H1 (cell line): Measurements from ENCODE around the gene HIPK3. TPM values are rescaled to one million over a fixed set of nuclear protein-coding genes. Genes with fewer than 3 reads are reported as not detected.

Source experiments
- CTCF ChIA-PET: fragments of 300-600 bp; sonication (Branson Sonifier 250); formaldehyde crosslinking; loops from one replicate; lab custom pipeline; 2021; ENCODE audit not compliant: partially characterized antibody; lab: Charles Lee
- POLR2A ChIA-PET: fragments of 300-600 bp; sonication (Branson Sonifier 250); formaldehyde crosslinking; loops from one replicate; lab custom pipeline; 2021; ENCODE audit warnings: inconsistent platforms; ENCODE audit not compliant: partially characterized antibody; lab: Charles Lee
- DNase-seq, 2 experiments: peaks; one replicate each; pipeline versions ENCODE4 v3.0.0 to v3.0.0-alpha.2; 2010 to 2022; ENCODE audit warnings: low spot score in 2 of 2, low read depth in 1 of 2, mixed read lengths in 1 of 2
- FAIRE-seq: peaks from 2 replicates; lab custom pipeline; 2011; peaks lifted over from hg19 to GRCh38; lab: Jason Lieb, UNC
- H2AFZ ChIP-seq: 2 replicates; pipeline ENCODE4 v1.8.1; 2012; ENCODE audit warnings: low read length, inconsistent platforms
- H2AK5ac ChIP-seq: 2 replicates; pipeline ENCODE4 v1.6.1; 2013; ENCODE audit warnings: low read depth, low read length
- H2BK120ac ChIP-seq: replicated peaks from 2 replicates; pipeline ENCODE3; 2013; ENCODE audit warnings: low read depth, low read length, inconsistent platforms
- H2BK12ac ChIP-seq: 2 replicates; pipeline ENCODE4 v1.6.1; 2013; ENCODE audit warnings: low read depth, low read length
- H2BK15ac ChIP-seq: 2 replicates; pipeline ENCODE4 v1.6.1; 2013; ENCODE audit warnings: low read length
- H2BK20ac ChIP-seq: 2 replicates; pipeline ENCODE4 v1.6.1; 2013; ENCODE audit warnings: low read length
- H2BK5ac ChIP-seq: 2 replicates; pipeline ENCODE4 v1.6.1; 2013; ENCODE audit warnings: low read depth, low read length
- H3K14ac ChIP-seq: 2 replicates; pipeline ENCODE4 v1.6.1; 2013; ENCODE audit warnings: inconsistent platforms; ENCODE audit not compliant: insufficient read length
- H3K18ac ChIP-seq: 2 replicates; pipeline ENCODE4 v1.6.1; 2013; ENCODE audit warnings: low read length; ENCODE audit errors: extremely low read depth
- H3K23ac ChIP-seq: 2 replicates; pipeline ENCODE4 v1.6.1; 2013; ENCODE audit warnings: inconsistent platforms; ENCODE audit not compliant: insufficient read length
- H3K23me2 ChIP-seq: 2 replicates; pipeline ENCODE4 v1.6.1; 2013; ENCODE audit warnings: low read depth, low read length
- H3K27ac ChIP-seq: 2 replicates; pipeline ENCODE4 v1.6.1; 2011; ENCODE audit warnings: low read depth, low read length, inconsistent platforms
- H3K27me3 ChIP-seq, 4 experiments: replicated peaks in 1 of 4; 1 replicate in 1 of 4; 2 replicates in 3 of 4; pipeline versions ENCODE4 v1.6.1 to v1.8.1; 2011 to 2013; ENCODE audit warnings: low read length in 3 of 4, mild to moderate bottlenecking in 3 of 4, inconsistent platforms in 2 of 4, mixed read lengths in 2 of 4, moderate library complexity in 1 of 4; ENCODE audit not compliant: control insufficient read depth in 3 of 4, insufficient read depth in 3 of 4; ENCODE audit errors: extremely low read depth in 1 of 4
- H3K36me3 ChIP-seq, 4 experiments: 2 replicates each; pipeline versions ENCODE4 v1.6.1 to v1.8.1; 2011 to 2013; ENCODE audit warnings: mild to moderate bottlenecking in 4 of 4, low read length in 3 of 4, moderate library complexity in 2 of 4, control low read depth in 1 of 4, inconsistent platforms in 1 of 4; ENCODE audit not compliant: insufficient read depth in 4 of 4, control insufficient read depth in 2 of 4
- H3K4ac ChIP-seq: replicated peaks from 2 replicates; pipeline ENCODE3; 2013; ENCODE audit warnings: low read length, low read depth, mixed read lengths, inconsistent platforms; ENCODE audit not compliant: insufficient read length
- H3K4me1 ChIP-seq, 4 experiments: replicated peaks in 1 of 4; 1 replicate in 1 of 4; 2 replicates in 3 of 4; pipeline versions ENCODE4 v1.6.1 to v1.8.1; 2011 to 2013; ENCODE audit warnings: low read length in 3 of 4, inconsistent platforms in 2 of 4, mixed read lengths in 1 of 4; ENCODE audit not compliant: insufficient read depth in 4 of 4, control insufficient read depth in 3 of 4
- H3K4me2 ChIP-seq, 2 experiments: 2 replicates each; pipeline versions ENCODE4 v1.6.1 to v1.8.1; 2011 to 2013; ENCODE audit warnings: low read depth in 2 of 2, low read length in 2 of 2, control low read depth in 1 of 2, inconsistent platforms in 1 of 2, mild to moderate bottlenecking in 1 of 2; ENCODE audit not compliant: insufficient read depth in 1 of 2
- H3K4me3 ChIP-seq, 4 experiments: fragments of 200-600, 300-600 bp in 1 of 4; sonication (generic), shearing (Covaris generic), sonication (Bioruptor Twin) in 1 of 4; 2 replicates each; pipeline versions ENCODE4 v1.5.1 to v1.8.1; 2011 to 2016; ENCODE audit warnings: low read length in 4 of 4, low read depth in 3 of 4, control low read depth in 2 of 4, inconsistent platforms in 2 of 4, mild to moderate bottlenecking in 2 of 4, mixed read lengths in 1 of 4, moderate library complexity in 1 of 4; ENCODE audit not compliant: insufficient read depth in 2 of 4; ENCODE audit errors: extremely low read depth in 1 of 4
- H3K56ac ChIP-seq: replicated peaks from 2 replicates; pipeline ENCODE3; 2013; ENCODE audit warnings: low read depth, mild to moderate bottlenecking, mixed read lengths, low read length, inconsistent platforms; ENCODE audit not compliant: insufficient read length
- H3K79me1 ChIP-seq: 2 replicates; pipeline ENCODE4 v1.6.1; 2013; ENCODE audit warnings: low read depth, low read length, control low read depth
- H3K79me2 ChIP-seq, 2 experiments: 2 replicates each; pipeline versions ENCODE4 v1.6.1 to v1.8.1; 2012 to 2013; ENCODE audit warnings: low read length in 2 of 2, mild to moderate bottlenecking in 2 of 2, inconsistent platforms in 1 of 2; ENCODE audit not compliant: insufficient read depth in 2 of 2, control insufficient read depth in 1 of 2
- H3K9ac ChIP-seq, 4 experiments: replicated peaks in 1 of 4; 1 replicate in 1 of 4; 2 replicates in 3 of 4; pipeline versions ENCODE4 v1.6.1 to v1.8.1; 2011 to 2013; ENCODE audit warnings: low read depth in 3 of 4, low read length in 3 of 4, control low read depth in 2 of 4, mild to moderate bottlenecking in 2 of 4, moderate library complexity in 2 of 4, inconsistent platforms in 1 of 4; ENCODE audit errors: extremely low read depth in 1 of 4
- H3K9me3 ChIP-seq, 2 experiments: 2 replicates each; pipeline versions ENCODE4 v1.6.1 to v1.8.1; 2012 to 2013; ENCODE audit warnings: mild to moderate bottlenecking in 2 of 2, moderate library complexity in 2 of 2, control low read depth in 1 of 2, inconsistent platforms in 1 of 2, low read depth in 1 of 2, low read length in 1 of 2, mixed read lengths in 1 of 2; ENCODE audit not compliant: insufficient read depth in 2 of 2
- H4K20me1 ChIP-seq, 2 experiments: replicated peaks in 1 of 2; 2 replicates each; pipeline versions ENCODE3 to v1.8.1; 2011 to 2013; ENCODE audit warnings: inconsistent platforms in 2 of 2, low read length in 2 of 2, mild to moderate bottlenecking in 1 of 2; ENCODE audit not compliant: insufficient read depth in 2 of 2, control insufficient read depth in 1 of 2
- H4K5ac ChIP-seq: 2 replicates; pipeline ENCODE4 v1.6.1; 2013; ENCODE audit warnings: low read length, low read depth, mixed read lengths, inconsistent platforms; ENCODE audit not compliant: insufficient read length
- H4K8ac ChIP-seq: 2 replicates; pipeline ENCODE4 v1.8.0; 2013; ENCODE audit warnings: mild to moderate bottlenecking, moderate library complexity, low read length, inconsistent platforms; ENCODE audit not compliant: insufficient read depth; ENCODE audit errors: extremely low read depth
- H4K91ac ChIP-seq: replicated peaks from 2 replicates; pipeline ENCODE3; 2013; ENCODE audit warnings: low read length, mixed read lengths, inconsistent platforms; ENCODE audit not compliant: insufficient read length
- CHD1 ChIP-seq: IDR thresholded peaks from 2 replicates; pipeline ENCODE4 v1.6.1; 2012; ENCODE audit warnings: low read depth, low read length, improper control_type of control experiment
- polyA plus RNA-seq, 7 experiments: library from polyadenylated mRNA; depleted of rRNA in 3 of 7; stranded (reverse) in 5 of 7; unstranded in 2 of 7; fragments of >200 nt in 5 of 7; fragments of 200-250 nt in 2 of 7; gene quantifications; 1 replicate in 5 of 7; 2 replicates in 1 of 7; 4 replicates in 1 of 7; pipeline versions ENCODE4 v1.2.1 to v1.2.3, GENCODE V29; 2011 to 2013; ENCODE audit warnings: missing spikeins in 2 of 7, mixed read lengths in 2 of 7
- total RNA-seq: library from RNA; stranded (reverse); fragmentation: NEBNext Ultra II Directional; extraction: Animal tissue kit (Norgen Biotek cat#: 25700); gene quantifications from 2 replicates; pipeline ENCODE4 v1.2.1, GENCODE V29; 2021

HIPK3 gene
- total and polyA plus RNA-seq, 2 of the 8 experiments (the other 6 are each of a cell fraction or from before 2014, with no cell fraction given) = 5.0 to 22.3 TPM

- Histone ChIP-seq H2BK15ac (no peak overlapping the region), H3K4me1 (no peaks in the 10 kb centered on the region; a peak in 1 of 7 replicates), H2BK5ac (no peak overlapping the region), H4K20me1 (no peaks in the 10 kb centered on the region), H4K91ac (no peak overlapping the region), H4K8ac (no peak overlapping the region), H3K9ac (no peak overlapping the region), H2AFZ (no peak overlapping the region), H3K9me3 (no peaks in the 10 kb centered on the region), H3K27ac (no peak overlapping the region), H3K27me3 (no peaks in the 10 kb centered on the region), H2BK120ac (no peak overlapping the region), H2AK5ac (no peak overlapping the region), H3K56ac (no peak overlapping the region), H2BK20ac (no peak overlapping the region), H3K4me2 (no peak overlapping the region), H3K4ac (no peak overlapping the region), H3K36me3 (no peaks in the 10 kb centered on the region), H3K79me1 (no peaks in the 10 kb centered on the region; the same call in 1 of the 2 replicates), H2BK12ac (no peak overlapping the region), H4K5ac (no peak overlapping the region), H3K23ac (no peak overlapping the region), H3K79me2 (peaks cover 0 to 81% of the 10 kb centered on the region in 2 experiments; a peak in 3 of 4 replicates), H3K23me2 (no peaks in the 10 kb centered on the region), H3K4me3 (no peak overlapping the region), H3K14ac (no peak overlapping the region), H3K18ac (no peak overlapping the region)
- TF ChIP-seq CHD1 = no peak
- DNase-seq (no peak), FAIRE-seq (no peak)
- POLR2A ChIA-PET = no interaction called here
- CTCF ChIA-PET = no interaction called here
Observed at GRCh38 chr11:33264926-33265325, 7.7 kb downstream of the HIPK3 start.
